Stomach (tissue), 9 donors: ENCODE data around the gene CLNS1A. TPM values are rescaled to one million over a fixed set of nuclear protein-coding genes. Genes with fewer than 3 reads are reported as not detected.
A peak's percentile ranks its signal among the peaks of the same experiment; 100 is the strongest.
"Not testable (repeated sequence)": the region's sequence is repeated elsewhere in the genome, so short reads cannot be mapped to it uniquely, and the experiment has no call there.

Experiments
- DNase-seq, 2 donors: peaks; one replicate each; pipeline versions ENCODE4 v3.0.0 to v3.0.0-alpha.2; 2013 to 2019
- H3K27ac ChIP-seq, 5 donors: fragments of 200-600 bp in 4 of 5; sonication (generic) in 4 of 5; one replicate each; pipeline ENCODE4 v1.5.1; 2013 to 2019; ENCODE audit warnings: mild to moderate bottlenecking in 1 of 5, moderate library complexity in 1 of 5
- H3K27me3 ChIP-seq, 3 donors: fragments of 200-600 bp; sonication (generic); one replicate each; pipeline ENCODE4 v1.5.1; 2017 to 2019; ENCODE audit warnings: mixed run types in 1 of 3
- H3K36me3 ChIP-seq, 4 donors: fragments of 200-600 bp; sonication (generic); 1 replicate in 3 of 4; 2 replicates in 1 of 4; pipeline ENCODE4 v1.5.1; 2016 to 2019
- H3K4me1 ChIP-seq, 4 donors: fragments of 200-600 bp; sonication (generic); one replicate each; pipeline ENCODE4 v1.5.1; 2016 to 2019
- H3K4me3 ChIP-seq, 4 donors: fragments of 200-600 bp; sonication (generic) in 3 of 4; one replicate each; pipeline ENCODE4 v1.5.1; 2016 to 2019; ENCODE audit warnings: mild to moderate bottlenecking in 1 of 4
- H3K9me3 ChIP-seq, 4 donors: fragments of 200-600 bp; sonication (generic); one replicate each; pipeline ENCODE4 v1.5.1; 2016 to 2019
- CTCF ChIP-seq, 7 experiments: fragments of 450-650 bp in 4 of 7; fragments of 200-600 bp in 3 of 7; sonication (generic) in 3 of 7; IDR thresholded peaks; one replicate each; pipeline ENCODE4 v1.5.1; 2016 to 2019; ENCODE audit warnings: antibody characterized with exemption in 7 of 7, control low read depth in 2 of 7, mild to moderate bottlenecking in 1 of 7
- EP300 ChIP-seq: sonication (generic); formaldehyde crosslinking; IDR thresholded peaks from one replicate; pipeline ENCODE4 v1.6.1; 2017; ENCODE audit warnings: antibody characterized with exemption
- POLR2A ChIP-seq, 4 donors: fragments of 450-650 bp; IDR thresholded peaks; one replicate each; pipeline ENCODE4 v1.6.1; 2016; ENCODE audit warnings: antibody characterized with exemption in 4 of 4, control low read depth in 2 of 4, mild to moderate bottlenecking in 1 of 4, moderate library complexity in 1 of 4
- POLR2AphosphoS5 ChIP-seq, 3 donors: sonication (generic); formaldehyde crosslinking; IDR thresholded peaks; one replicate each; pipeline ENCODE4 v1.6.1; 2016; ENCODE audit warnings: antibody characterized with exemption in 3 of 3
- WGBS, 5 donors: extraction: QIAGEN DNeasy Blood & Tissue Kit in 3 of 5; methylation state at CpG; one replicate each; pipeline versions ENCODE4 v1.1.5 to v1.1.7; 2013 to 2018; 5-methylcytosine and 5-hydroxymethylcytosine counted together
- intact Hi-C: fragments of 100-400 bp; cut with DNase I; formaldehyde crosslinking; loops from one replicate; pipeline ENCODE4 v1.15.1; 2023; ENCODE audit warnings: low total_unique reads
- polyA plus RNA-seq, 3 donors: library from polyadenylated mRNA; stranded (reverse); fragments of 200-250 nt; gene quantifications; one replicate each; pipeline ENCODE4 v1.2.3, GENCODE V29; 2013
- total RNA-seq, 5 donors: library from RNA; depleted of rRNA; stranded (reverse); fragments of >200 nt; gene quantifications; one replicate each; pipeline versions ENCODE4 v1.1.0 to v1.2.3, GENCODE V29; 2014 to 2016
- donor health status: healthy with polysubstance abuse.
- donor health status: Bipolar disorder and iron deficiency.
- donor health status: healthy.

The CLNS1A gene
- total and polyA plus RNA-seq, 8 donors = 37.8 to 98.6 (median 81.0) TPM

- Histone ChIP-seq H3K36me3 (no peaks in the 10 kb centered on the region), H3K27ac (no peak overlapping the region), H3K9me3 (peaks cover 0 to 18% (median 5%) of the 10 kb centered on the region in 4 donors), H3K4me1 (no peaks in the 10 kb centered on the region), H3K4me3 (no peak overlapping the region), H3K27me3 (no peaks in the 10 kb centered on the region)
- WGBS, 5 donors = 80 to 86% (median 81%) methylated on average over 5 of the region's 5 CpGs
- TF ChIP-seq POLR2AphosphoS5 (IDR thresholded peaks at IDR 0.05) = no peak
- no peak for TF ChIP-seq POLR2A (IDR thresholded peaks at IDR 0.05)
- TF ChIP-seq CTCF (IDR thresholded peaks at IDR 0.05) = no peak
- no peak for TF ChIP-seq EP300
- intact Hi-C loops = no loop called here
- no peak for DNase-seq
Measured at GRCh38 chr11:77580712-77581337, 56.8 kb downstream of the CLNS1A start.

GRCh38 chr11:77575428-77575827 is 62.2 kb downstream of the CLNS1A start:
- H3K9me3 ChIP-seq, DNase-seq, intact Hi-C loops, H3K4me3 ChIP-seq, H3K4me1 ChIP-seq, H3K36me3 ChIP-seq, H3K27ac ChIP-seq, H3K27me3 ChIP-seq: not testable (repeated sequence)
- 6 to 24% (median 10%) methylated on average over 1 of the region's 1 CpG for WGBS, 5 donors

- 6 to 19% (median 17%) methylated on average over 1 of the region's 1 CpG for WGBS, 5 donors
- intact Hi-C loops, H3K4me1 ChIP-seq, H3K9me3 ChIP-seq, H3K27ac ChIP-seq, H3K27me3 ChIP-seq, H3K4me3 ChIP-seq, H3K36me3 ChIP-seq: not testable (repeated sequence)
- peak in 1 of 2 donors; percentile 43 for DNase-seq
Measured at GRCh38 chr11:77570896-77571295, 66.7 kb downstream of the CLNS1A start.

GRCh38 chr11:77569676-77570070 is 67.9 kb downstream of the CLNS1A start:
- H3K27ac ChIP-seq = no peak overlapping the region
- H3K27me3 ChIP-seq = no peaks in the 10 kb centered on the region
- DNase-seq = no peak
- H3K4me3 ChIP-seq = no peak overlapping the region
- TF ChIP-seq POLR2A (IDR thresholded peaks at IDR 0.05) (no peak), EP300 (no peak), CTCF (IDR thresholded peaks at IDR 0.05) (no peak), POLR2AphosphoS5 (IDR thresholded peaks at IDR 0.05) (no peak)
- intact Hi-C loops = no loop called here
- no peaks in the 10 kb centered on the region for H3K9me3 ChIP-seq
- H3K36me3 ChIP-seq = no peaks in the 10 kb centered on the region
- 81 to 95% (median 91%) methylated on average over 2 of the region's 2 CpGs for WGBS, 5 donors
- H3K4me1 ChIP-seq = no peaks in the 10 kb centered on the region

- no peaks in the 10 kb centered on the region for H3K36me3 ChIP-seq
- 71 to 91% (median 76%) methylated on average over 2 to 3 of the region's 3 CpGs for WGBS, 5 donors
- H3K27ac ChIP-seq = no peak overlapping the region
- intact Hi-C loops = no loop called here
- no peak overlapping the region for H3K4me3 ChIP-seq
- no peaks in the 10 kb centered on the region for H3K4me1 ChIP-seq
- no peak for DNase-seq
- no peaks in the 10 kb centered on the region for H3K9me3 ChIP-seq
- H3K27me3 ChIP-seq = no peaks in the 10 kb centered on the region
- TF ChIP-seq POLR2A (IDR thresholded peaks at IDR 0.05) (no peak), POLR2AphosphoS5 (IDR thresholded peaks at IDR 0.05) (no peak), EP300 (no peak), CTCF (IDR thresholded peaks at IDR 0.05) (no peak)
Measured at GRCh38 chr11:77568916-77569675, 68.5 kb downstream of the CLNS1A start.
